H9 (cell line): ENCODE data around the gene RAB31. TPM values are rescaled to one million over a fixed set of nuclear protein-coding genes. Genes with fewer than 3 reads are reported as not detected.

Experiments
- DNase-seq: peaks from one replicate; pipeline ENCODE4 v3.0.0-alpha.2; 2017
- H2AFZ ChIP-seq: one replicate; pipeline ENCODE4 v1.6.1; 2013; ENCODE audit warnings: mild to moderate bottlenecking, low read length, control low read depth, moderate library complexity
- H2AK5ac ChIP-seq: 2 replicates; pipeline ENCODE4 v1.6.1; 2013; ENCODE audit warnings: low read length, control low read depth, mixed read lengths; ENCODE audit not compliant: insufficient read length
- H2BK120ac ChIP-seq: one replicate; pipeline ENCODE4 v1.6.1; 2013; ENCODE audit warnings: low read depth, mild to moderate bottlenecking, low read length, control low read depth, inconsistent platforms; ENCODE audit not compliant: poor library complexity, severe bottlenecking
- H2BK12ac ChIP-seq: 2 replicates; pipeline ENCODE4 v1.6.1; 2013; ENCODE audit warnings: low read length, control low read depth, mixed read lengths, low read depth; ENCODE audit not compliant: insufficient read length
- H2BK15ac ChIP-seq: 2 replicates; pipeline ENCODE4 v1.6.1; 2013; ENCODE audit warnings: low read depth, low read length, control low read depth
- H2BK20ac ChIP-seq: one replicate; pipeline ENCODE4 v1.6.1; 2013; ENCODE audit warnings: low read depth, mild to moderate bottlenecking, low read length, control low read depth, inconsistent platforms; ENCODE audit not compliant: poor library complexity, severe bottlenecking
- H2BK5ac ChIP-seq: 2 replicates; pipeline ENCODE4 v1.6.1; 2013; ENCODE audit warnings: low read length, control low read depth, mixed read lengths; ENCODE audit not compliant: insufficient read length
- H3K14ac ChIP-seq: 2 replicates; pipeline ENCODE4 v1.6.1; 2013; ENCODE audit warnings: low read length, control low read depth; ENCODE audit not compliant: insufficient read depth
- H3K18ac ChIP-seq: 2 replicates; pipeline ENCODE4 v1.6.1; 2013; ENCODE audit warnings: low read depth, mild to moderate bottlenecking, mixed read lengths, low read length, control low read depth; ENCODE audit not compliant: insufficient read length
- H3K23ac ChIP-seq: 2 replicates; pipeline ENCODE4 v1.6.1; 2013; ENCODE audit warnings: low read length, control low read depth, mixed read lengths, low read depth; ENCODE audit not compliant: insufficient read length
- H3K23me2 ChIP-seq: 2 replicates; pipeline ENCODE4 v1.6.1; 2013; ENCODE audit warnings: low read depth, mild to moderate bottlenecking, mixed read lengths, low read length, control low read depth; ENCODE audit not compliant: insufficient read length, poor library complexity, severe bottlenecking
- H3K27ac ChIP-seq: 2 replicates; pipeline ENCODE4 v1.5.1; 2013; ENCODE audit warnings: low read length, control low read depth, mixed read lengths, low read depth; ENCODE audit not compliant: insufficient read length
- H3K27me3 ChIP-seq: 2 replicates; pipeline ENCODE4 v1.6.1; 2013; ENCODE audit warnings: low read length, control low read depth, inconsistent platforms; ENCODE audit not compliant: insufficient read depth
- H3K4ac ChIP-seq: 2 replicates; pipeline ENCODE4 v1.6.1; 2013; ENCODE audit warnings: low read depth, mild to moderate bottlenecking, control low read depth, inconsistent platforms, low read length, moderate library complexity
- H3K4me1 ChIP-seq: 2 replicates; pipeline ENCODE4 v1.6.1; 2013; ENCODE audit warnings: low read length, control low read depth, inconsistent platforms; ENCODE audit not compliant: insufficient read depth
- H3K4me2 ChIP-seq: 2 replicates; pipeline ENCODE4 v1.6.1; 2013; ENCODE audit warnings: low read length, control low read depth, mixed read lengths; ENCODE audit not compliant: insufficient read length, insufficient read depth
- H3K56ac ChIP-seq: 2 replicates; pipeline ENCODE4 v1.6.1; 2013; ENCODE audit warnings: low read depth, mild to moderate bottlenecking, mixed read lengths, low read length, control low read depth; ENCODE audit not compliant: insufficient read length
- H3K79me1 ChIP-seq: 2 replicates; pipeline ENCODE4 v1.6.1; 2013; ENCODE audit warnings: low read depth, mild to moderate bottlenecking, moderate library complexity, low read length, control low read depth, inconsistent platforms; ENCODE audit not compliant: insufficient read depth, poor library complexity, severe bottlenecking
- H3K79me2 ChIP-seq: 2 replicates; pipeline ENCODE4 v1.6.1; 2013; ENCODE audit warnings: low read length, control low read depth, inconsistent platforms; ENCODE audit not compliant: insufficient read depth
- H3K9ac ChIP-seq: 2 replicates; pipeline ENCODE4 v1.6.1; 2013; ENCODE audit warnings: low read length, control low read depth, mixed read lengths; ENCODE audit not compliant: insufficient read length; ENCODE audit errors: extremely low read depth
- H3K9me3 ChIP-seq: one replicate; pipeline ENCODE4 v1.6.1; 2013; ENCODE audit warnings: low read depth, low read length, inconsistent platforms; ENCODE audit not compliant: control insufficient read depth
- H3T11ph ChIP-seq: one replicate; pipeline ENCODE4 v1.6.1; 2013; ENCODE audit warnings: mild to moderate bottlenecking, low read length, control low read depth, inconsistent platforms
- H4K20me1 ChIP-seq: one replicate; pipeline ENCODE4 v1.6.1; 2013; ENCODE audit not compliant: control insufficient read depth, insufficient read length, insufficient read depth
- H4K5ac ChIP-seq: 2 replicates; pipeline ENCODE4 v1.6.1; 2013; ENCODE audit warnings: low read depth, mild to moderate bottlenecking, mixed read lengths, low read length, control low read depth; ENCODE audit not compliant: insufficient read length
- H4K8ac ChIP-seq: replicated peaks from 2 replicates; pipeline ENCODE4 v1.6.1; 2013; ENCODE audit warnings: low read length, control low read depth, mixed read lengths, low read depth; ENCODE audit not compliant: insufficient read length
- H4K91ac ChIP-seq: 2 replicates; pipeline ENCODE4 v1.6.1; 2013; ENCODE audit warnings: low read depth, mild to moderate bottlenecking, moderate library complexity, mixed read lengths, low read length, control low read depth; ENCODE audit not compliant: insufficient read length
- H3K27ac Mint-ChIP-seq, 3 experiments: 2 replicates in 2 of 3; 3 replicates in 1 of 3; pipeline ENCODE4 v1.8.0; 2020 to 2021; ENCODE audit warnings: mixed read lengths in 3 of 3, mild to moderate bottlenecking in 1 of 3, moderate library complexity in 1 of 3
- H3K27me3 Mint-ChIP-seq: 2 replicates; pipeline ENCODE4 v1.8.0; 2021; ENCODE audit warnings: low read depth, mild to moderate bottlenecking, moderate library complexity, mixed read lengths
- H3K36me3 Mint-ChIP-seq, 3 experiments: 2 replicates in 2 of 3; 3 replicates in 1 of 3; pipeline ENCODE4 v1.8.0; 2020 to 2021; ENCODE audit warnings: low read depth in 3 of 3, mixed read lengths in 3 of 3; ENCODE audit not compliant: insufficient read depth in 1 of 3
- H3K4me1 Mint-ChIP-seq, 2 experiments: 2 replicates each; pipeline ENCODE4 v1.8.0; 2020; ENCODE audit warnings: mixed read lengths in 2 of 2
- H3K4me3 Mint-ChIP-seq, 2 experiments: 2 replicates in 1 of 2; 3 replicates in 1 of 2; pipeline ENCODE4 v1.8.0; 2020 to 2021; ENCODE audit warnings: mild to moderate bottlenecking in 2 of 2, mixed read lengths in 2 of 2, moderate library complexity in 1 of 2
- H3K9me3 Mint-ChIP-seq, 2 experiments: 2 replicates in 1 of 2; 3 replicates in 1 of 2; pipeline ENCODE4 v1.8.0; 2020; ENCODE audit warnings: mild to moderate bottlenecking in 2 of 2, mixed read lengths in 2 of 2, moderate library complexity in 1 of 2
- CTCF ChIP-seq: fragments of 200-600 bp; sonication (generic); conservative IDR thresholded peaks from 3 replicates; pipeline ENCODE4 v1.8.0; 2021; ENCODE audit warnings: antibody characterized with exemption, mild to moderate bottlenecking
- WGBS: extraction: QIAGEN DNeasy Blood & Tissue Kit; methylation state at CpG from one replicate; pipeline ENCODE4 v1.1.7; 2013; ENCODE audit warnings: missing lambda C conversion rate, low lambda C conversion rate, mixed read lengths; ENCODE audit not compliant: insufficient read length; ENCODE audit errors: extremely low coverage; 5-methylcytosine and 5-hydroxymethylcytosine counted together
- total RNA-seq: library from RNA; stranded (reverse); gene quantifications from 2 replicates; pipeline ENCODE4 v1.2.1, GENCODE V29; 2021

RAB31 gene
- total RNA-seq, 1 experiment from 2014 or later, result 22.4 TPM

DNA sequence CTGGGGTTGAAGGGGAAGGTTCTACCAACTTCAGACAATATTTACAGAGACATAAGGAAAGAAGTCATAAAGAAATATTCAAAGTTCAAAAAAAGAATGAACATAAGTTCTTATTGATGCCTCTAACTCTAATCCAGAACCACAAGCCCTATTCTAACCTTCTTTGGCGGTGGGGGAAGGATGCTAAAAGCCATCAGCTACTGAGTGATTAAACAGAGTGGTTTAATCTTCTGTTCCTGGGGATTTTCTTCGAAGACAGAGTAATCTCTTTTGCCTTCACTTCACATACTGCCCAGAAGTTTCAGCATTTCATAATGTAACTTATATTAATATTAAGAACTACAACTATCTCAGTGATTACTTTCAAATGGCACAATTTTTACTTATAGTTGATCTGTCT lies 126.5 kb downstream of the RAB31 start:
- H2AK5ac ChIP-seq, result no peak overlapping the region
- H3K27ac Mint-ChIP-seq, result peak overlapping the region in 2 of 3 experiments; percentile 87 to 97; a peak in 4 of 7 replicates
- no peak overlapping the region for H3K4ac ChIP-seq
- no peak overlapping the region for H3K18ac ChIP-seq
- no peaks in the 10 kb centered on the region for H3K23me2 ChIP-seq
- H3K27ac ChIP-seq, result peak overlapping the region; percentile 77
- no CpG with 5 or more reads among the region's 2 CpGs for WGBS
- no peak overlapping the region for H4K91ac ChIP-seq
- no peak overlapping the region for H2BK15ac ChIP-seq
- no peak overlapping the region for H3K4me3 Mint-ChIP-seq
- H3K56ac ChIP-seq, result no peak overlapping the region
- no peak overlapping the region for H3K4me2 ChIP-seq
- H3K79me2 ChIP-seq, result no peaks in the 10 kb centered on the region
- H3K9me3 ChIP-seq, result no peaks in the 10 kb centered on the region
- H3K79me1 ChIP-seq, result no peaks in the 10 kb centered on the region
- TF ChIP-seq CTCF, result no peak
- no peaks in the 10 kb centered on the region; the same call in 1 of the 2 replicates for H3K27me3 ChIP-seq
- no peak overlapping the region for H2BK5ac ChIP-seq
- H2BK120ac ChIP-seq, result no peak overlapping the region
- no peak overlapping the region for H3K23ac ChIP-seq
- H3K9ac ChIP-seq, result no peak overlapping the region
- 0 out of 2 replicates have a peak, but pooled peaks cover 2% of the 10 kb centered on the region for H3K27me3 Mint-ChIP-seq
- no peak overlapping the region for H4K8ac ChIP-seq
- DNase-seq, result no peak
- H4K5ac ChIP-seq, result no peak overlapping the region
- H2BK20ac ChIP-seq, result no peak overlapping the region
- no peak overlapping the region for H3T11ph ChIP-seq
- H3K4me1 Mint-ChIP-seq, result peaks cover 42 to 45% of the 10 kb centered on the region in 2 experiments
- H2BK12ac ChIP-seq, result no peak overlapping the region
- H3K36me3 Mint-ChIP-seq, result peaks cover 0 to 5% (median 2%) of the 10 kb centered on the region in 3 experiments; a peak in 4 of 7 replicates
- H3K4me1 ChIP-seq, result peaks cover 16% of the 10 kb centered on the region; the same call in 1 of the 2 replicates
- no peaks in the 10 kb centered on the region for H4K20me1 ChIP-seq
- no peak overlapping the region for H2AFZ ChIP-seq
- no peak overlapping the region for H3K14ac ChIP-seq
- no peaks in the 10 kb centered on the region for H3K9me3 Mint-ChIP-seq
